Activated T-helper 2 cell treated with anti-CD3 and anti-CD28 coated beads, Interferon-gamma antibody, Interleukin-2, Interleukin-4, amounts not matched to agents 10 μg/mL and 5 μg/mL and 100 μg/mL, durations not matched to agents 14 hours and 24 hours and 36 hours (primary cell): Measurements from ENCODE around the gene PIR. TPM values are rescaled to one million over a fixed set of nuclear protein-coding genes. Genes with fewer than 3 reads are reported as not detected.

Experiments
- DNase-seq: peaks from one replicate; pipeline ENCODE4 v3.0.0; 2021; ENCODE audit warnings: low spot score
- H3K27ac Mint-ChIP-seq: one replicate; pipeline ENCODE4 v1.8.0; 2021; ENCODE audit warnings: mixed read lengths
- H3K27me3 Mint-ChIP-seq: one replicate; pipeline ENCODE4 v1.8.0; 2021; ENCODE audit warnings: low read depth, mixed read lengths
- H3K36me3 Mint-ChIP-seq: one replicate; pipeline ENCODE4 v1.8.0; 2021; ENCODE audit warnings: low read depth, mixed read lengths
- H3K4me1 Mint-ChIP-seq: one replicate; pipeline ENCODE4 v1.8.0; 2021; ENCODE audit warnings: low read depth, mixed read lengths
- H3K4me3 Mint-ChIP-seq: one replicate; pipeline ENCODE4 v1.8.0; 2021; ENCODE audit warnings: low read depth, mild to moderate bottlenecking, moderate library complexity, mixed read lengths
- H3K9me3 Mint-ChIP-seq: one replicate; pipeline ENCODE4 v1.8.0; 2021; ENCODE audit warnings: mixed read lengths
- intact Hi-C: fragments of 100-400 bp; cut with micrococcal nuclease; formaldehyde crosslinking; loops from one replicate; pipeline ENCODE4 v1.15.1; 2023
- total RNA-seq: library from RNA; stranded (reverse); gene quantifications from 2 replicates; pipeline ENCODE4 v1.2.3, GENCODE V29; 2022

The PIR gene
- total RNA-seq, 1 donor from 2014 or later = 5.9 TPM

DNA sequence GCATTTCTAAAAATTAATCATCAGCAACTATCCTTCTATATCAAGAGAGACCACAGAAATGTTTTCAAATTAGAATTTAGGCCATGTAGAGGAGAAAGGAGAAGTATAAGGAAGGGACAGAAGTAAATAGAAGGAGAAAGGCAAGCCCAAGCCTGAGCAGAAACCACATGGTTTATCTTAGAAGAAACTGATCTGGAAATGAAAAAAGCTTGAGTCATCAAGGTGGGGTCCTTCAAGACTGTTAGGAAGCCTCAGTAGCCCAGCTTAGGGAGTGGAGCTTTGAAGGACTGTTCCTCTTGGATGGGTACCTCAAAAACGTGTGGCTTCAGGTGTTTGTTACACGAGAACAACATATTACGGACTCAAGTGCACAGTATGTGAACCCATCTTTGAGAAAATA, 12.0 kb upstream of the PIR start:
- intact Hi-C loops = no loop called here
- Mint-ChIP-seq H3K36me3 (no peaks in the 10 kb centered on the region), H3K4me1 (no peaks in the 10 kb centered on the region), H3K27ac (no peak overlapping the region), H3K9me3 (no peaks in the 10 kb centered on the region), H3K27me3 (peaks cover 12% of the 10 kb centered on the region), H3K4me3 (no peak overlapping the region)
- DNase-seq = no peak

DNA sequence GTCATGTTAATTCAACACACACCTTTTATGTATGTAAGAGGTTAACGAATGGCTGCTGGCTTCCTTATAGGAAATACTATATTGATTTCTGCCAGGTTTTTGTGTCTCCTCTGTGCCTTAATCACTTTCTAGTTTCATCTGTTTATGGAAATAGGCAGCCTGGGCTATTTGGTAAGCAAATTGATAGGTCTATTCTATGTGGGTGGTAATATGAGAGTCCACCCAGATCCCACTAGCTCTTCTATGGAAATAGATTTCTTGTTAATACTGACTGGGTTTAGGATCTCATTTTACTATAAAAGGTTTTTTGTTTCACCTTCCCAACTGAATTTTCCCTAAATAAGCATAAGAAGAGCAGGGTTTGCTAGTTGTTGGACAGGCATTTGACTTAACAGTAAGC, 11.5 kb upstream of the PIR start:
- H3K27ac Mint-ChIP-seq = no peak overlapping the region

DNA sequence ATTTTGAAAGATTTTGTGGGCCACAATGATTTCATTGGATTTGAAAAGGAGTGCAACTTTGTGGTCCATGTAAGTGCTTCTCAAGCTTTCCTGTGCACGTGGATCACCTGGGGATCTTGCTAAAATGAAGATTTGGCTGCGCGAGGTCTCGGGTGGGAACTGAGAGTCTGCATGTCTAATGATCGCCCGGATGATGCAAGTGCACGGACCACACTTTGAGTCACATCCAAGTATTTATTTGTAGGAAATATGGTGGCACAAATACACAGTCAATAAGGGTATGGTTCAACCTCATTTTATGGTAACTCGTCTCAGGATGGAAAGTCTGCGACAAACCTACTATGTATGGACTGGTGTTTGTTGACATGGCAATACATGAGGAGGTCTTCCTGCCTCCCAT, 8.4 kb upstream of the PIR start:
- H3K27me3 Mint-ChIP-seq = peaks cover 25% of the 10 kb centered on the region
- no peak overlapping the region for H3K27ac Mint-ChIP-seq
- no peak overlapping the region for H3K4me3 Mint-ChIP-seq
- H3K9me3 Mint-ChIP-seq = no peaks in the 10 kb centered on the region
- intact Hi-C loops = no loop called here
- H3K36me3 Mint-ChIP-seq = no peaks in the 10 kb centered on the region
- H3K4me1 Mint-ChIP-seq = peaks cover 2% of the 10 kb centered on the region
- DNase-seq = no peak

More for the DNA sequence above, 11.5 kb upstream of the PIR start:
- no peaks in the 10 kb centered on the region for H3K4me1 Mint-ChIP-seq
- intact Hi-C loops = no loop called here
- H3K9me3 Mint-ChIP-seq = no peaks in the 10 kb centered on the region
- no peak overlapping the region for H3K4me3 Mint-ChIP-seq
- no peaks in the 10 kb centered on the region for H3K36me3 Mint-ChIP-seq
- H3K27me3 Mint-ChIP-seq = peaks cover 16% of the 10 kb centered on the region
- DNase-seq = no peak

DNA sequence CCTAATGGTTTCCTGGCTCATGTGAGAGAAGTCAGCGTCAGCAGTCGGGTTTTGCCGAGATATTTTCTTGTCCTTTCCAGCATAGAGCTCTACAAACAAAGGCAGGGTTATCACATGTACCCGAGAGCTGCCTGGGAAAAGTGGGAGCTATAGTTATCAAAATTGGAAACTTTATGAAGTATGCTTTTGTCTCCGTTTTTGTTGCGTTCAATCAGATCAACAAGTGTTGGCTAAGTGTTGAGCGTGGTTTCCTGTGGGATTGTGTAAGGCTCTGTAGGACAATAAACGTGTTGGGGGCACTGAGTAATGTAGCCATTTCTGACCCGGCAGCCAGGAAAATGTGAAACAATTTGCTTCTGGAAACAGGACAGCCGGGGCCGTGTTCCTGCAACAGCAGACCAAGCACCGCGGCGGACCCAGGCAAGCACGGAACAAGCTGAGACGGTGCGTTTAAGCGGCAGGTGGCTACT, 7.4 kb upstream of the PIR start, which contains the start of gene BMX:
BMX (plus strand) TSS at position 311 of the 470 bp plus-strand sequence. CDS start 7,547 bp downstream, outside the sequence.
- Mint-ChIP-seq H3K27me3 (peaks cover 25% of the 10 kb centered on the region), H3K36me3 (no peaks in the 10 kb centered on the region), H3K9me3 (no peaks in the 10 kb centered on the region), H3K4me1 (peaks cover 2% of the 10 kb centered on the region), H3K4me3 (no peak within 1 kb of the TSS), H3K27ac (no peak within 1 kb of the TSS)
- no peak for DNase-seq
- intact Hi-C loops = no loop called here

DNA sequence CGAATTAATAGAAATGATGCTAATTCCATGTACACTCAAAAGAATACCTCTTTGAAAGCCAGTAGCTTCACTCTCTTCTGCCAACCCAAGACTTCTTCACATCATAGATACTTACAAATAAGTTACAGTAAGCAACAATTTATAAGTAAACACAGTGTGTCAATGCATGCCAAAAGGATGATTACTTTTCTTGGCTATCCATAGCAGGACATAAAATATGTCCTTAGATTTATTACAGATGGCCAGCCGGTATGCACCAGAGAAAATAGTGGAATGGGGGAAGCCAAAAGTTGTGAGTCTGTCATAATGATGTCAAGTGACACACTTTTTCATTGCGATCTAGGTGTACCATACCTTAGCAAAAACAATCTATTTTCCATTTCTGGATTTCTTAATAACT, 6.8 kb upstream of the PIR start:
- Mint-ChIP-seq H3K27ac (no peak overlapping the region), H3K27me3 (peaks cover 25% of the 10 kb centered on the region), H3K4me1 (peaks cover 2% of the 10 kb centered on the region), H3K4me3 (no peak overlapping the region), H3K36me3 (no peaks in the 10 kb centered on the region), H3K9me3 (no peaks in the 10 kb centered on the region)
- no peak for DNase-seq
- intact Hi-C loops = loop anchor here (10.0 kb wide), 1 partner anchor 165 kb away; the partner anchor contains the start of gene PIGA

DNA sequence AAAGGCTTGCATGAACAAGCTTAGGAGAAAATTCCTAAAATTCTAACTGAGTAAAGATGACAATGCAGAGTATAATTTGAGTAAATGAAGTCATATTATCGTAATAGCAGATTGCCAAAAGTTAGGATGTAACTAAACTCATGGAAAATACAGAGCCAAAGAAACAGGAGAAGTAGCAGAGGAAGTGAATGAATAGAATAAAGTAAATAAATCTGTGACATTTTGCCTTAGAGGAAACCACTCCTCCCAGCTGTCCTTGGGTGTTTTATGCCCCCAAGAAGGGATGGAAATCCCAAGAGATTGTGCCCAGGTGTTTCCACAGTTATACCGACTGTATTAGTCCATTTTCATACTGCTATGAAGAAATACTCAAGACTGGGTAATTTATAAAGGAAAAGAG, 5.6 kb upstream of the PIR start:
- H3K27ac Mint-ChIP-seq = no peak overlapping the region

DNA sequence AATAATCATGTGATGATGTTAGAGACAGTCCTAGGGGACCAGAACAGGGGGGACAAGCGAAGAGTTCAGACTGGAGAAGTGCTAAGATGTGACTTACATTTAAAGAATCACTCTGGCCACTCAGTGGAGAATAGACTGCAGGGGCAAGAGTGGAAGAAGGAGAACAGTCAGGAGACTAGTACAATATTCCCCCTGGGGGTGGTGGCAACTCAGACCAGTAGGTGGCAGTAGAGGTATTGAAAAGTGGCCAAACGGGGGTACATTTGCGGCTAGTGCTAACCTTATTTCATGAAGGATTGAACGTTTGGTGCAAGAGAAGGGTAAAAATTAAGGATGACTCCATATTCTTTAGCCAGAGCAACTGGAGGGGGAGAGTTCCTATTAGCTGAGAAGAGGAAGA, 4.7 kb upstream of the PIR start:
- intact Hi-C loops = loop anchor here (1.0 to 10.0 kb wide), 2 partner anchors 67 to 163 kb away; partner anchors contain the start of gene PIGA
- H3K9me3 Mint-ChIP-seq = no peaks in the 10 kb centered on the region
- no peak overlapping the region for H3K27ac Mint-ChIP-seq
- DNase-seq = peak; percentile 11
- H3K4me1 Mint-ChIP-seq = peaks cover 10% of the 10 kb centered on the region
- H3K4me3 Mint-ChIP-seq = no peak overlapping the region
- H3K27me3 Mint-ChIP-seq = peaks cover 22% of the 10 kb centered on the region
- H3K36me3 Mint-ChIP-seq = no peaks in the 10 kb centered on the region

More for the DNA sequence above, 5.6 kb upstream of the PIR start:
- Mint-ChIP-seq H3K4me3 (no peak overlapping the region), H3K9me3 (no peaks in the 10 kb centered on the region), H3K4me1 (peaks cover 3% of the 10 kb centered on the region), H3K36me3 (no peaks in the 10 kb centered on the region), H3K27me3 (peaks cover 22% of the 10 kb centered on the region)
- intact Hi-C loops = loop anchor here (1.0 to 10.0 kb wide), 2 partner anchors 67 to 164 kb away; partner anchors contain the start of gene PIGA
- DNase-seq = no peak

DNA sequence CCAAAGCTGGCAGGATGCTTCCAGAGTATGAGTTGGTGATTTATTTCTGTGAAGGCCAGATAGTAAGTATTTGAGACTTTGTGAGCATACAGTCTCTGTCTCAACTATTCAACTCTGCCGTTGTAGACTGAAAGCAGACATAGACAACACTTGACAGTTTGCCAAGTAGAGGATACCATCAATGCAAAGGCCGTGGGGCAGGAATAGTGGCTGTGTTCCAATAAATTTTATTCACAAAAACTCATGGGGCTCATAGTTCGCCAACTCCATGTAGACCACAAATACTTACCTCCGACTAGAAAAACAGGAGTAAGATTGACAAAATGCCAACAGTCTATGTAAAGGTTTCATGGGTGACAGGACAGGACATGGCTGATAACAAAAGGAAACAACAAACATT, 3.7 kb upstream of the PIR start:
- peaks cover 16% of the 10 kb centered on the region for H3K27me3 Mint-ChIP-seq

DNA sequence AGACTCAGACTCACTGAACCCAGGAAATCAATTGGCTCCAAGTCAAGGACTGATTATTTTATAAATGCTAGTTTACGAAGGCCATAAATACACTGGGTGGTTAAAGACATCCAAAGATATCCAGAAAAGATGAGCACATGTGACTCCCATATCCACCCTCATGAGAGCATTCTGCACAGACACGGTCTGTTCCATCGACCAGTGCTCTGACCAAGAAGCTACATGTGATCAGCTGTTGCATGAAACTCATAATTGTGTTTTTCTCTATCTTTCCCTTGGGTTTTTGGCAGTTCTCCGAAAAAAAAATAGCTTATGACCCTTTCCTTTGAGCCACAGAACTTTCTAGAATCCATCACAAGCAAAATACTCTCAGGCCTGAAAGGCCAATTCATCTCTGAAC, 2.7 kb upstream of the PIR start:
- H3K9me3 Mint-ChIP-seq = no peaks in the 10 kb centered on the region
- no peak overlapping the region for H3K27ac Mint-ChIP-seq
- DNase-seq = no peak
- intact Hi-C loops = loop anchor here (10.0 kb wide), 1 partner anchor 161 kb away; the partner anchor contains the start of gene PIGA
- H3K4me1 Mint-ChIP-seq = peaks cover 20% of the 10 kb centered on the region
- H3K4me3 Mint-ChIP-seq = no peak overlapping the region
- no peaks in the 10 kb centered on the region for H3K36me3 Mint-ChIP-seq
- peaks cover 13% of the 10 kb centered on the region for H3K27me3 Mint-ChIP-seq

More for the DNA sequence above, 3.7 kb upstream of the PIR start:
- no peak for DNase-seq
- H3K9me3 Mint-ChIP-seq = no peaks in the 10 kb centered on the region
- intact Hi-C loops = loop anchor here (10.0 kb wide), 1 partner anchor 162 kb away; the partner anchor contains the start of gene PIGA
- no peak overlapping the region for H3K27ac Mint-ChIP-seq
- peaks cover 19% of the 10 kb centered on the region for H3K4me1 Mint-ChIP-seq
- no peak overlapping the region for H3K4me3 Mint-ChIP-seq
- H3K36me3 Mint-ChIP-seq = no peaks in the 10 kb centered on the region

DNA sequence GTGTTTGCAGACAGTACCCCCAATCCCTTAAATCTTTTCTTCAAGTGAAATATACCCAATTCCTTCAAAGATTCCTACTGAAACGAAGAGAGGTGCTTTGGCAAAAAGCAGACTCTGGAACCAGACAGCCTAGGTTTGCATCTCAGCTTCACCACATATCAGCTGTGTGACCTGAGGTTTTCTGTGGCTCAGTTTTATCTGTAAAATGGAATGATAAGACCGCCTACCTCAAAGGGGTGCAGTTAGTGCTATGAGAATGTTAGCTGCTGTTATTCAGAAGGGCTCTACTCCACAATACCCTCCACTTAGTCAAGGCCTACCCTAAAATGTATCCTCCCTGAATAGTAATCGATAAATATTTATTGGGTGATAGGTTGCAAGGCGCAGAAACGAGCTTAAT, 664 bp downstream of the PIR start:
- Mint-ChIP-seq H3K4me3 (peak overlapping the region; percentile 81), H3K9me3 (no peaks in the 10 kb centered on the region)

DNA sequence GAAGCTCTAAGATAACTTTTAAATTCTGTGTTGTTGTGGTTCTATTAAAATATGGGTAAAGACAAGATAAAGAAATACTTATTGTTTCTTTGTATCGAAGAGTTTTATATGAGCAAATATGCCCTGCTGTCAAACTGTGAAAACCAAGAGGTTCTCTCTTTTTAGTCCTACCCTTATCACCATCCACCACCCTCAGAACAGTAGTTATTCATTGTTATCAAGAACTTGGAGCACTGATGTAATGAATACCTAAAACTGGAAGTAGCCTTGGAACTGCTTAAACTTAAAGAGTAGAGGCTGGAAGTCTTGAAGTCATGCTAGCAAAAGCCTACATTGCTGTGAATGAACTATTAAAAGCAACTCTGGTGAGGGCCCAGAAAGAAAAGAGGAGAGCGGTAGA, 9.2 kb downstream of the PIR start:
- no peak overlapping the region for H3K4me3 Mint-ChIP-seq
- H3K27me3 Mint-ChIP-seq = no peaks in the 10 kb centered on the region
- H3K36me3 Mint-ChIP-seq = no peaks in the 10 kb centered on the region
- no peak for DNase-seq
- H3K9me3 Mint-ChIP-seq = no peaks in the 10 kb centered on the region
- intact Hi-C loops = no loop called here
- H3K27ac Mint-ChIP-seq = no peak overlapping the region
- H3K4me1 Mint-ChIP-seq = no peaks in the 10 kb centered on the region

More for the DNA sequence above, 664 bp downstream of the PIR start:
- intact Hi-C loops = loop anchor here (2.0 to 10.0 kb wide), 3 partner anchors 22 to 180 kb away; partner anchors contain the start of gene PIGA
- no peak for DNase-seq
- H3K4me1 Mint-ChIP-seq = peaks cover 18% of the 10 kb centered on the region
- peaks cover 2% of the 10 kb centered on the region for H3K27me3 Mint-ChIP-seq
- H3K27ac Mint-ChIP-seq = no peak overlapping the region
- H3K36me3 Mint-ChIP-seq = peaks cover 4% of the 10 kb centered on the region

DNA sequence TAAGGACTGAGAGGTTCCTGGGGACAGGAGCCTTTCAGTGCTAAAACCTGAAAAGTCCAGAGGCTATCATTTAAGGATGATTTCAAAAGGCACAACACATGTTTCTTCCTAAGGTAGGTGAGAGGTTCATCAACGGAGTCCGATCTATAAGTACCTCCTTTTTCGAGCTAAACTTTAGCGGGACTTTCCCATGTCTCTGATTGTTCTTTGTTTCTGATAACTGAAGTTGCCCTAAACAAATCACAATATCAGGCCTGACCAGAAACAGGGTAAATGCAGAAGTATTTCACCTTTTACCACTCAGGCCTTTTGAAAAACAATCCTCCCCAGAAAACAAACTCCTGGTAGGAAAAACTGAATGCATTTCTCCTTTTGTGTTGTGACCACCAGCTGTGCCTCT, 17.6 kb downstream of the PIR start:
- H3K27ac Mint-ChIP-seq = no peak overlapping the region
- DNase-seq = no peak

DNA sequence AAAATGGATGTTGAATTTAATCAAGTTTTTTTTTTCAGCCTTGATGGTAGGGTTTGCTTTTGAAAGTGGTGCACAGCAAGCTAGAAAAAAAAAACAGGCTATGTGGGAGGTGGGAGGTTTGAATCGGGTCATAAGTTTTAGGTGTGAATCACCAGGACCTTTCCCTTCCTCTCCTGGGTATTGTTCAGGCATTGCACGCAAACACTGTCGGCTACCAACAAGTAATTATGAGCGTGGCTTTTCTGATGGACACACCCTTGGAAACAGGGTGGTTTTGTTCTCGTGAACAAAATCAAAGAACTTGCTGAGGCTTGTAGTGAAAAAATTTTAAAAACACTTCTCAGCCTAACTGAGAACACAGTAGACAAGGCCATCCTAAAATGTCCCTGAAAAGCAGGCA, 18.1 kb downstream of the PIR start:
- Mint-ChIP-seq H3K36me3 (no peaks in the 10 kb centered on the region), H3K27ac (no peak overlapping the region), H3K9me3 (no peaks in the 10 kb centered on the region), H3K4me1 (no peaks in the 10 kb centered on the region), H3K27me3 (no peaks in the 10 kb centered on the region), H3K4me3 (no peak overlapping the region)
- intact Hi-C loops = no loop called here
- DNase-seq = no peak

More for the DNA sequence above, 17.6 kb downstream of the PIR start:
- Mint-ChIP-seq H3K4me1 (no peaks in the 10 kb centered on the region), H3K36me3 (no peaks in the 10 kb centered on the region), H3K27me3 (no peaks in the 10 kb centered on the region), H3K9me3 (no peaks in the 10 kb centered on the region), H3K4me3 (no peak overlapping the region)
- intact Hi-C loops = no loop called here
